Parathyroid adenoma (tissue), 2 donors: Measurements from ENCODE around the gene FLYWCH1.
A peak's percentile ranks its signal among the peaks of the same experiment; 100 is the strongest.

Experiments
- H2AFZ ChIP-seq: fragments of 300-600 bp; sonication (generic); one replicate; pipeline ENCODE4 v1.7.0; 2017; ENCODE audit warnings: antibody characterized with exemption, mild to moderate bottlenecking
- H3K27ac ChIP-seq: fragments of 300-600 bp; sonication (generic); one replicate; pipeline ENCODE4 v1.7.0; 2017
- H3K27me3 ChIP-seq: fragments of 300-600 bp; sonication (generic); one replicate; pipeline ENCODE4 v1.7.0; 2017; ENCODE audit warnings: low read length; ENCODE audit not compliant: control insufficient read depth, insufficient read depth
- H3K36me3 ChIP-seq: fragments of 300-600 bp; sonication (generic); one replicate; pipeline ENCODE4 v1.7.0; 2017; ENCODE audit warnings: low read length; ENCODE audit not compliant: control insufficient read depth, insufficient read depth
- H3K4me1 ChIP-seq: fragments of 300-600 bp; sonication (generic); one replicate; pipeline ENCODE4 v1.7.0; 2017; ENCODE audit warnings: control low read depth
- H3K4me2 ChIP-seq: fragments of 300-600 bp; sonication (generic); one replicate; pipeline ENCODE4 v1.7.0; 2017; ENCODE audit warnings: low read length
- H3K4me3 ChIP-seq: fragments of 300-600 bp; sonication (generic); one replicate; pipeline ENCODE4 v1.7.0; 2017; ENCODE audit warnings: low read depth, low read length
- H3K79me2 ChIP-seq: fragments of 300-600 bp; sonication (generic); one replicate; pipeline ENCODE4 v1.7.0; 2017; ENCODE audit warnings: control low read depth
- H3K9ac ChIP-seq: fragments of 300-600 bp; sonication (generic); one replicate; pipeline ENCODE4 v1.7.0; 2017; ENCODE audit warnings: mild to moderate bottlenecking
- H3K9me3 ChIP-seq: fragments of 300-600 bp; sonication (generic); one replicate; pipeline ENCODE4 v1.7.0; 2017; ENCODE audit warnings: low read length; ENCODE audit not compliant: control insufficient read depth
- CTCF ChIP-seq: fragments of 300-600 bp; sonication (generic); IDR thresholded peaks from one replicate; pipeline ENCODE4 v1.7.0; 2017; ENCODE audit warnings: antibody characterized with exemption, mild to moderate bottlenecking
- donor health status: primary hyperparathyroidism.

The FLYWCH1 gene

GRCh38 chr16:2914233-2914632 lies 2.5 kb downstream of the FLYWCH1 start:
- H3K4me2 ChIP-seq: no peak overlapping the region
- no peak for TF ChIP-seq CTCF
- peaks cover 12% of the 10 kb centered on the region for H3K4me1 ChIP-seq
- no peaks in the 10 kb centered on the region for H3K36me3 ChIP-seq
- no peaks in the 10 kb centered on the region for H3K9me3 ChIP-seq
- no peak overlapping the region for H2AFZ ChIP-seq
- H3K27me3 ChIP-seq: no peaks in the 10 kb centered on the region
- H3K79me2 ChIP-seq: peaks cover 3% of the 10 kb centered on the region
- H3K4me3 ChIP-seq: no peak overlapping the region
- no peak overlapping the region for H3K9ac ChIP-seq
- no peak overlapping the region for H3K27ac ChIP-seq

GRCh38 chr16:2915196-2915929 lies 3.6 kb downstream of the FLYWCH1 start:
- Histone ChIP-seq H3K4me2 (no peak overlapping the region), H3K27me3 (no peaks in the 10 kb centered on the region), H3K27ac (peak overlapping the region; percentile 74), H3K4me1 (peaks cover 12% of the 10 kb centered on the region), H3K36me3 (no peaks in the 10 kb centered on the region), H3K4me3 (no peak overlapping the region), H3K79me2 (peaks cover 7% of the 10 kb centered on the region), H2AFZ (no peak overlapping the region), H3K9ac (no peak overlapping the region), H3K9me3 (no peaks in the 10 kb centered on the region)
- TF ChIP-seq CTCF: no peak

GRCh38 chr16:2919511-2920255 lies 8.0 kb downstream of the FLYWCH1 start:
- Histone ChIP-seq H3K36me3 (no peaks in the 10 kb centered on the region), H3K27me3 (no peaks in the 10 kb centered on the region), H3K4me1 (peaks cover 8% of the 10 kb centered on the region), H3K9me3 (no peaks in the 10 kb centered on the region), H2AFZ (no peak overlapping the region), H3K79me2 (peaks cover 30% of the 10 kb centered on the region), H3K9ac (no peak overlapping the region), H3K4me3 (no peak overlapping the region), H3K4me2 (no peak overlapping the region), H3K27ac (no peak overlapping the region)
- TF ChIP-seq CTCF: peak; percentile 96

- Histone ChIP-seq H3K79me2 (peaks cover 35% of the 10 kb centered on the region), H3K4me1 (no peaks in the 10 kb centered on the region), H3K4me3 (no peak overlapping the region), H3K27ac (no peak overlapping the region), H3K9me3 (no peaks in the 10 kb centered on the region), H3K27me3 (no peaks in the 10 kb centered on the region), H3K36me3 (no peaks in the 10 kb centered on the region), H3K9ac (no peak overlapping the region), H2AFZ (no peak overlapping the region), H3K4me2 (no peak overlapping the region)
- no peak for TF ChIP-seq CTCF
Observed at GRCh38 chr16:2923481-2923880, 11.8 kb downstream of the FLYWCH1 start.
